Activated T-cell treated with anti-CD3 and anti-CD28 coated beads, Interleukin-2, amount 50 U/mL, for 72 hours (primary cell): Measurements from ENCODE around the gene SLC25A15. TPM values are rescaled to one million over a fixed set of nuclear protein-coding genes. Genes with fewer than 3 reads are reported as not detected.
"Not testable (repeated sequence)": the region's sequence is repeated elsewhere in the genome, so short reads cannot be mapped to it uniquely, and the experiment has no call there.

Source experiments
- ATAC-seq, 2 donors: fragments of 150-1000 bp; cut with Tn5 transposase; replicated peaks in 1 of 2; 2 replicates each; pipeline ENCODE4 v1.10.0; 2021; ENCODE audit warnings: moderate library complexity in 2 of 2, mild to moderate bottlenecking in 1 of 2
- DNase-seq, 2 donors: peaks; one replicate each; pipeline ENCODE4 v3.0.0; 2021 to 2022; ENCODE audit warnings: mixed read lengths in 1 of 2
- H3K27ac Mint-ChIP-seq: one replicate; pipeline ENCODE4 v1.8.0; 2022; ENCODE audit warnings: mild to moderate bottlenecking, moderate library complexity, mixed read lengths
- H3K27me3 Mint-ChIP-seq: one replicate; pipeline ENCODE4 v1.8.0; 2022; ENCODE audit warnings: low read depth, mixed read lengths
- H3K36me3 Mint-ChIP-seq, 2 donors: one replicate each; pipeline ENCODE4 v1.8.0; 2022; ENCODE audit warnings: mixed read lengths in 2 of 2, mild to moderate bottlenecking in 1 of 2; ENCODE audit not compliant: insufficient read depth in 2 of 2
- H3K4me1 Mint-ChIP-seq: one replicate; pipeline ENCODE4 v1.8.0; 2022; ENCODE audit warnings: low read depth, mixed read lengths
- H3K4me3 Mint-ChIP-seq, 2 donors: one replicate each; pipeline ENCODE4 v1.8.0; 2022; ENCODE audit warnings: mild to moderate bottlenecking in 2 of 2, mixed read lengths in 2 of 2, moderate library complexity in 2 of 2
- H3K9me3 Mint-ChIP-seq, 2 donors: one replicate each; pipeline ENCODE4 v1.8.0; 2022; ENCODE audit warnings: mixed read lengths in 2 of 2
- total RNA-seq, 2 donors: library from RNA; stranded (reverse); gene quantifications; one replicate each; pipeline ENCODE4 v1.2.3, GENCODE V29; 2022

The SLC25A15 gene
- total RNA-seq, 2 donors from 2014 or later, result 13.0 to 14.3 TPM

DNA sequence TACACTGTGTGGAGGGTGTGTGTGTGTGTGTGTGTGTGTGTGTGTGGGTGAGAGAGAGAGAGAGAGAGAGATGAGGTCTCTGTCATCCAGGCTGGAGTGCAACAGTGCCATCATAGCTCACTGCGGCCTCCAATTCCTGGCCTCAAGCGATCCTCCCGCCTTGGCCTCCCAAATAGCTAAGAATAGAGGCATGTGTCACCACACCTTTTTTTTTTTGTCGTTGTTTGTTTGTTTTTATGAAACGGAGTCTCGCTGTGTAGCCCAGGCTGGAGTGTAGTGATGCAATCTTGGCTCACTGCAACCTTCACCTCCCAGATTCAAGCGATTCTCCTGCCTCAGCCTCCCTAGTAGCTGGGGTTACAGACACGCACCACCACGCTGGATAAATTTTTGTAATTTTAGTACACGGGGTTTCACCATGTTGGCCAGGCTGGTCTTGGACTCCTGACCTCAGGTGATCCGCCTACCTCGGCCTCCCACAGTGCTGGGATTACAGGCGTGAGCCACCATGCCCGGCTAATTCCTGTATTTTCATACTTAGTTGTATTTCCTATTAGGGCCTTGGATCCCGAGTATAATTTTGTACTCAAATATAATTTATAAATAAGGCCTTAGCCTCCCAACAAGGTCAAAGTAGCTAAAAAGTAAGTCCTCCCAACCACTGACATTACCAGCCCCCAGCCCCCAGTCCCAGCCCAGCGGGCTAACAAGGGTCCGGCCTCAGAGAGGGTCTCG, 704 bp upstream of the SLC25A15 start:
- not testable (repeated sequence) for H3K36me3 Mint-ChIP-seq, H3K27ac Mint-ChIP-seq, H3K9me3 Mint-ChIP-seq, ATAC-seq, H3K27me3 Mint-ChIP-seq, DNase-seq
- peak overlapping the region; percentile 69 to 80 for H3K4me3 Mint-ChIP-seq
- peaks cover 45% of the 10 kb centered on the region for H3K4me1 Mint-ChIP-seq

DNA sequence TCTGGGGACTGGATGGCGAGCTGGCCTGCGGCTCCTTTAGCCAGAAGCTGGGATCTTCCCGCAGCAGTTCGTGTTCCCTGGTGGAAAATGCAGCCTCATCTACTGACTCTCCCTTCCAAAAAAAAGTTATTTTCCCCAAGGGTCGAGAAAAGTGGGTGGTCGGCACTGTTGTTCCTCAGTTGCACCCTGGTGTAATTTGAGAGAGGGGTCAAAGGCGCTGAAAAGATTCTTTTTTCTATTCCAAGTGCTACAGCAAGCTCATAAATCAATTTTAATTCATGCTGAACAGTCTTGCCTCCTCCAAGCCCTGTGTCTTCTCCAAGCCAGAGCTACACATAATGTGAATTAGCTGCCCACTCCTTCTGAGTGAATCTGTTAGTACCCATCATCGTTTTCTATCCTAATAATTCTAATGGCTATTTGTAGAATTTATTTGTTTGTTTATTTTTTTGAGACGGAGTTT, 774 bp downstream of the SLC25A15 start:
- ATAC-seq (no peak), DNase-seq (no peak)
- H3K27ac Mint-ChIP-seq, result no peak overlapping the region
- H3K9me3 Mint-ChIP-seq, result no peaks in the 10 kb centered on the region
- no peaks in the 10 kb centered on the region for H3K27me3 Mint-ChIP-seq
- H3K36me3 Mint-ChIP-seq, result no peaks in the 10 kb centered on the region
- peaks cover 51% of the 10 kb centered on the region for H3K4me1 Mint-ChIP-seq
- H3K4me3 Mint-ChIP-seq, result peak overlapping the region; percentile 72 to 77

DNA sequence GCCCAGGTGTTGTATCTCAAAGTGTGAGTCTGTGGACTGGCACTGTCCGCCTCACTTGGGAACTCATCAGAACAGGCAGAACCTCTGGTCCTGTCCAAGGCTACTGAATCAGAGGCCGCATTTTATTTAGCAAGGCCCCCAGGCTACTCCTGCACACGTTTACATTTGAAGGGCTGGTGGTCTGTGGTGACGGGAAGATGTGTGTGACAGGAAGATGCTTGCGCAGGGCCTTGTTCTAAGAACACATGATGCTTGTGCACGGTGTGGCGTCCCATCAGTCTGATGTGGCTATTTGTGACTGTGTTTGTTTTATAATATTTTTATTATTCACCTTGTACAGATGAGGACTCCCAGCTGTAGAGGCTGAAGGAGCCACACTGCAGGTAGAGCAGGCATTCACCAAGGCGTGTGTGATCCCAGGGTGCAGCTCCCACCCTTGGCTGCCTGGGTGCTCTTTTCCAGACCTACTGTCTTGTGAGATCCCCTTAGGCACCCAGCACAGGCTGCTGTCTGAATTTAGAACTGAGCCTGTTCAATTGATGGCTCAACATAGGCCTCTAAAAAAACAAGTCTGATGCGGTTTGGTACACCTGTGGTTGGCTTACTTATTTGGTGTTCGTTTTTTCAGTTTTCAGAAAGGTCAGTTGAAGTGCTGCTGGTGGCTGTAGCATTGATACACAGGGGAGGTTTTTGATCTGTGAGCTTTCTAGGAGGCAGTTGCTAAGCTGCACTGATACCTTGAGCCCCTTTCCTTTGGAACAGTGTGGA, 3.1 kb downstream of the SLC25A15 start:
- no peaks in the 10 kb centered on the region for H3K9me3 Mint-ChIP-seq
- H3K27me3 Mint-ChIP-seq, result no peaks in the 10 kb centered on the region
- DNase-seq, result no peak
- no peak for ATAC-seq
- H3K36me3 Mint-ChIP-seq, result no peaks in the 10 kb centered on the region
- no peak overlapping the region for H3K4me3 Mint-ChIP-seq
- peaks cover 36% of the 10 kb centered on the region for H3K4me1 Mint-ChIP-seq
- peak overlapping the region; percentile 60 for H3K27ac Mint-ChIP-seq

DNA sequence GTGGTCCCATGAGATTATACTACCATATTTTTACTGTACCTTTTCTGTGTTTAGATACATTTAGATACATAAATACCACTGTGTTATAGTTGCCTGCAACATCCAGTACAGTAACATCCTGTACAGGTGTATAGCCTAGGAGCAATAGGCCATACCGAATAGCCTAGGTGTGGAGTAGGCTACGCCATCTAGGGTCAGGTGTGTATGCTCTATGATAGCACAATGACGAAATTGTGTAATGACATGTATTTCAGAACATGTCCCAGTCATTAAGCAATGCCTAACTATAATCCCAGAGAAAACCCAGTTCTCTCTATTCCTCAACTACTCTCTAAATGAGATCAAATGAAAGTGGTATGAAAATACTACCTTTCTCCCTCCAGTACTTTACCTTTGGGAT, 3.9 kb downstream of the SLC25A15 start:
- H3K27me3 Mint-ChIP-seq, result no peaks in the 10 kb centered on the region
- H3K4me1 Mint-ChIP-seq, result peaks cover 30% of the 10 kb centered on the region
- no peaks in the 10 kb centered on the region for H3K9me3 Mint-ChIP-seq
- no peak overlapping the region for H3K4me3 Mint-ChIP-seq
- no peaks in the 10 kb centered on the region for H3K36me3 Mint-ChIP-seq
- no peak for ATAC-seq
- no peak overlapping the region for H3K27ac Mint-ChIP-seq
- no peak for DNase-seq

- Mint-ChIP-seq H3K9me3 (no peaks in the 10 kb centered on the region), H3K4me3 (no peak overlapping the region), H3K4me1 (peaks cover 39% of the 10 kb centered on the region), H3K27ac (no peak overlapping the region), H3K27me3 (no peaks in the 10 kb centered on the region), H3K36me3 (peaks cover 0 to 3% of the 10 kb centered on the region in 2 donors)
- DNase-seq (no peak), ATAC-seq (no peak)
Measured at GRCh38 chr13:40794414-40795368, 5.3 kb downstream of the SLC25A15 start.

GRCh38 chr13:40796649-40797048, 7.2 kb downstream of the SLC25A15 start:
- DNase-seq (no peak), ATAC-seq (no peak)
- no peaks in the 10 kb centered on the region for H3K27me3 Mint-ChIP-seq
- H3K36me3 Mint-ChIP-seq, result peaks cover 0 to 3% of the 10 kb centered on the region in 2 donors
- H3K9me3 Mint-ChIP-seq, result no peaks in the 10 kb centered on the region
- H3K4me3 Mint-ChIP-seq, result no peak overlapping the region
- peak overlapping the region; percentile 21 for H3K27ac Mint-ChIP-seq
- peaks cover 26% of the 10 kb centered on the region for H3K4me1 Mint-ChIP-seq

GRCh38 chr13:40798380-40798779, 9.0 kb downstream of the SLC25A15 start:
- no peak overlapping the region for H3K27ac Mint-ChIP-seq
- ATAC-seq, result peak in 1 of 2 donors; percentile 50
- no peak for DNase-seq
- peaks cover 16% of the 10 kb centered on the region for H3K4me1 Mint-ChIP-seq
- no peaks in the 10 kb centered on the region for H3K9me3 Mint-ChIP-seq
- no peaks in the 10 kb centered on the region for H3K27me3 Mint-ChIP-seq
- H3K4me3 Mint-ChIP-seq, result peak overlapping the region in 1 of 2 donors; percentile 37
- H3K36me3 Mint-ChIP-seq, result peaks cover 0 to 3% of the 10 kb centered on the region in 2 donors

DNA sequence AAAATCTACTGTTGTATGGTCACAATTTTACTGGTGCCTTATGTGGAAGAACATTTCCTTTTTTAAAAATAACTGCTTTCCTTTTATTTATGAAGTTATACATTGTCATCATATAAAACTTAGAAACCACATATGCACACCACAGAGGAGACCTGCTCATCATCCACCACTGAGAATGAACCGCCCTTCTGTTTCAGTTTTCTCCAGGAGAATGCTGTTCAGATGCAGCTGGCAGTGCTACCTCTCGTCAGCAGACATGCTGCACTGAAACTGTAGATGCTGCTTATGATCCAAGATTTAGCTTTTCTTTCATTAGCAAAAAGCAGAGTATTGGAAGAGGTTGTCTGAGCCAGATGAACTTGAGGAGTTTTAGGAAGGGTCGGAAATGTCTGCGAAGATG, 10.1 kb downstream of the SLC25A15 start:
- H3K36me3 Mint-ChIP-seq, result peaks cover 0 to 3% of the 10 kb centered on the region in 2 donors
- no peak for ATAC-seq
- no peak overlapping the region for H3K4me3 Mint-ChIP-seq
- no peaks in the 10 kb centered on the region for H3K27me3 Mint-ChIP-seq
- H3K4me1 Mint-ChIP-seq, result peaks cover 12% of the 10 kb centered on the region
- no peak for DNase-seq
- no peak overlapping the region for H3K27ac Mint-ChIP-seq
- H3K9me3 Mint-ChIP-seq, result no peaks in the 10 kb centered on the region

GRCh38 chr13:40800559-40800958, 11.1 kb downstream of the SLC25A15 start:
- peaks cover 9% of the 10 kb centered on the region for H3K4me1 Mint-ChIP-seq
- H3K4me3 Mint-ChIP-seq, result no peak overlapping the region
- ATAC-seq (no peak), DNase-seq (no peak)
- no peak overlapping the region for H3K27ac Mint-ChIP-seq
- no peaks in the 10 kb centered on the region for H3K9me3 Mint-ChIP-seq
- peaks cover 0 to 3% of the 10 kb centered on the region in 2 donors for H3K36me3 Mint-ChIP-seq
- no peaks in the 10 kb centered on the region for H3K27me3 Mint-ChIP-seq

- no peaks in the 10 kb centered on the region for H3K27me3 Mint-ChIP-seq
- DNase-seq (no peak), ATAC-seq (no peak)
- H3K27ac Mint-ChIP-seq, result no peak overlapping the region
- no peaks in the 10 kb centered on the region for H3K9me3 Mint-ChIP-seq
- H3K36me3 Mint-ChIP-seq, result peaks cover 0 to 3% of the 10 kb centered on the region in 2 donors
- H3K4me1 Mint-ChIP-seq, result peaks cover 9% of the 10 kb centered on the region
- H3K4me3 Mint-ChIP-seq, result no peak overlapping the region
Measured at GRCh38 chr13:40801255-40802217, 12.1 kb downstream of the SLC25A15 start.

GRCh38 chr13:40803316-40803715, 13.9 kb downstream of the SLC25A15 start:
- Mint-ChIP-seq H3K4me3 (no peak overlapping the region), H3K9me3 (no peaks in the 10 kb centered on the region), H3K27me3 (no peaks in the 10 kb centered on the region), H3K27ac (no peak overlapping the region), H3K36me3 (peaks cover 0 to 3% of the 10 kb centered on the region in 2 donors), H3K4me1 (peaks cover 9% of the 10 kb centered on the region)
- DNase-seq (no peak), ATAC-seq (no peak)

DNA sequence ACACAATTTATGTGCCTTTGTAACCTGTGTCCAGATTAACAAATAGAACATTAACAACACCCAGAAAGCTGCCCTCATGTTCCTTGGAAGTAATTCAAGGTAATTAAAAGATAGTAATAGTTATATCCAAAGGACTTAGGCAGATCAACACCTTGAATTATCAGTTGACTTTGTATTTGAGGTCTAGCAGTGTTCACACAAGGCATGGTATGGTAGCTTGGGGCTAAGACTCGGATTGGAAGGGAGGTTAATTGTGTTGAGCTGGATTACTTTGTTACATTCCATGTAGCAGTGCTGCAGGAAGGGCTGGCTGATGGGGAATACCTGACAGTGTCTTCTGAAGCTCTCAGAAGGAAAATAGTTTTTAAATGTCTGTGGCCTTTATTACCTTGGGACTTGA, 16.8 kb downstream of the SLC25A15 start:
- H3K4me1 Mint-ChIP-seq, result no peaks in the 10 kb centered on the region
- DNase-seq (no peak), ATAC-seq (no peak)
- peaks cover 0 to 1% of the 10 kb centered on the region in 2 donors for H3K36me3 Mint-ChIP-seq
- no peak overlapping the region for H3K4me3 Mint-ChIP-seq
- no peaks in the 10 kb centered on the region for H3K9me3 Mint-ChIP-seq
- H3K27me3 Mint-ChIP-seq, result no peaks in the 10 kb centered on the region
- peak overlapping the region; percentile 40 for H3K27ac Mint-ChIP-seq
